Nephron (organoid): ENCODE data around the gene RAB39B.

Experiments
- H3K27ac Mint-ChIP-seq, 3 experiments: 2 replicates each; pipeline ENCODE4 v1.8.0; 2020; ENCODE audit warnings: mixed read lengths in 3 of 3, mild to moderate bottlenecking in 2 of 3, moderate library complexity in 1 of 3
- H3K27me3 Mint-ChIP-seq: 2 replicates; pipeline ENCODE4 v1.8.0; 2021; ENCODE audit warnings: low read depth, mild to moderate bottlenecking, moderate library complexity, mixed read lengths
- H3K36me3 Mint-ChIP-seq: 2 replicates; pipeline ENCODE4 v1.8.0; 2020; ENCODE audit warnings: low read depth, mixed read lengths
- H3K4me1 Mint-ChIP-seq: 2 replicates; pipeline ENCODE4 v1.8.0; 2020; ENCODE audit warnings: mixed read lengths
- H3K4me3 Mint-ChIP-seq, 3 experiments: 2 replicates each; pipeline ENCODE4 v1.8.0; 2020; ENCODE audit warnings: mild to moderate bottlenecking in 3 of 3, mixed read lengths in 3 of 3, moderate library complexity in 2 of 3
- H3K9me3 Mint-ChIP-seq: 2 replicates; pipeline ENCODE4 v1.8.0; 2020; ENCODE audit warnings: mixed read lengths
- CTCF ChIP-seq, 3 experiments: fragments of 200-600 bp; sonication (generic); IDR thresholded peaks; one replicate each; pipeline ENCODE4 v1.5.0; 2021; ENCODE audit warnings: antibody characterized with exemption in 3 of 3; ENCODE audit not compliant: unreplicated experiment in 3 of 3

The RAB39B gene

GRCh38 chrX:155213731-155214130 lies 50.6 kb downstream of the RAB39B start:
- H3K4me3 Mint-ChIP-seq, result no peak overlapping the region
- H3K4me1 Mint-ChIP-seq, result peaks cover 19% of the 10 kb centered on the region
- no peaks in the 10 kb centered on the region for H3K36me3 Mint-ChIP-seq
- H3K27me3 Mint-ChIP-seq, result no peaks in the 10 kb centered on the region
- no peak for TF ChIP-seq CTCF (IDR thresholded peaks at IDR 0.05; ENCODE audit: unreplicated experiment in 3 of 3)
- peaks cover 2% of the 10 kb centered on the region for H3K9me3 Mint-ChIP-seq
- no peak overlapping the region for H3K27ac Mint-ChIP-seq

GRCh38 chrX:155211208-155211607 lies 53.1 kb downstream of the RAB39B start:
- no peak for TF ChIP-seq CTCF (IDR thresholded peaks at IDR 0.05; ENCODE audit: unreplicated experiment in 3 of 3)
- Mint-ChIP-seq H3K36me3 (no peaks in the 10 kb centered on the region), H3K4me3 (no peak overlapping the region), H3K9me3 (peaks cover 2% of the 10 kb centered on the region), H3K4me1 (no peaks in the 10 kb centered on the region), H3K27me3 (no peaks in the 10 kb centered on the region), H3K27ac (no peak overlapping the region)
